HG03039 (cell line): ENCODE data around the gene FKBP15.
"Not testable (repeated sequence)": the region's sequence is repeated elsewhere in the genome, so short reads cannot be mapped to it uniquely, and the experiment has no call there.

ENCODE experiments used
- ATAC-seq: cut with Tn5 transposase; IDR thresholded peaks from one replicate; pipeline ENCODE4 v1.9.1; 2021; ENCODE audit warnings: mild to moderate bottlenecking, moderate library complexity; ENCODE audit not compliant: unreplicated experiment

The FKBP15 gene

DNA sequence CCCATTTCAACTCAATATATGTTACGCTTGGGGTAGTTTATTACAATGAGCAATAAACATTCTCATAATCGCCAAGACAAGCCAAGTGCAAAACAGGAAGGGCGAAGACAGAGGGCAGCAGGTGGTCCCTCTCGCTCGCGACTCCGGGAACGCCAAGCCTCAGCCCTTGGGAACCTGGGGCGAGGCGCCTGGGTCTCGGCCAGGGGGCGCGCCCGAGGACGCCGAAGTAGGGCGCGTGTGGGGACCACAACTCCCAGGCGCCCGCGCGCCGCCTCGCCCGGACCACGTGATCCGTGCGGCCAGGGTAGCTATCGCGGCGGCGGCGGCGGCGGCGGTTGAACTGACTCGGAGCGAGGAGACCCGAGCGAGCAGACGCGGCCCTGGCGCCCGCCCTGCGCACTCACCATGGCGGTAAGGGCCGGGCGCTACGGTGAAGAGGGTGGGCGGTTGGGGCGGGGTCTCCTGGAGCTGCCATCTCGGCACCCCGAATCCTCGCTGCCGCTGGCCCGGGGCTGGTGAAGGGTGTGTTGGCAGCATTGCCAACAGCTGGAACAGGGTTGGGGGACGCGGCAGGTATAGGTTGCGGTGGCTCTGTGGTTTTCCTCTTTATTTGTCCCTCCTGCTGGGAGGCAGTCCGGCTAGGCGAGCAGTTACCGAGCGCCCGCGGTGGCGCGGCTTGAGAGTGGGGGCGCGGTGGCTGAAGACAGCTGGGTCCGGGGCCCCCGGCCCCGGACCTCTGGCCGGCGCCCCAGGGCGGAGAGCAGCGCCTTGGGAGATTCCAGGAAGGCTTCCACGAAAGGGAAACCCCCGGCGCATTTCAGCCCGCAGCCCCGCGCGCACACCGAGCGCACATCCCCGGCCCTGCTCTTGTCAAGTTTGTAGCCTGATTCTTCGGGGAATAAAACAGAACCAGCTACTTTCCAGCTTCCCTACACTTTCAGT, 70.1 kb downstream of the FKBP15 start, which contains the start of gene SLC31A2:
TSS of gene SLC31A2 (plus strand) at position 338 of the 942 bp plus-strand sequence. CDS start at position 406, 68 bp downstream.
- ATAC-seq = peak; percentile 89

DNA sequence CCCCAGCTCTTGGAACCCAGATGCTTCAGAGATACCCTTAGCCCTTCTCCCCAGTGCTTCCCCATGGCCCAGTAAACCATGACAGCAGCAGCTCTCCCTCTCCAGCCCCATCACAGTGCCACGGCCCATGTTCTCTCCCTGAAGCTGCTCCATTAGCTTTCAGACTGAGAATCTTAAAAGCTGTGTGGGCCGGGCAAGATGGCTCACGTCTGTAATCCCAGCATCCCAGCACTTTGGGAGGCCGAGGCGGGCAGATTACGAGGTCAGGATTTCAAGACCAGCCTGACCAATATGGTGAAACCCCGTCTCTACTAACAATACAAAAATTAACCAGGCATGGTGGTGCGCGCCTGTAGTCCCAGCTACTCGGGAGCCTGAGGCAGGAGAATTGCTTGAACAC, 71.5 kb downstream of the FKBP15 start:
- not testable (repeated sequence) for ATAC-seq

DNA sequence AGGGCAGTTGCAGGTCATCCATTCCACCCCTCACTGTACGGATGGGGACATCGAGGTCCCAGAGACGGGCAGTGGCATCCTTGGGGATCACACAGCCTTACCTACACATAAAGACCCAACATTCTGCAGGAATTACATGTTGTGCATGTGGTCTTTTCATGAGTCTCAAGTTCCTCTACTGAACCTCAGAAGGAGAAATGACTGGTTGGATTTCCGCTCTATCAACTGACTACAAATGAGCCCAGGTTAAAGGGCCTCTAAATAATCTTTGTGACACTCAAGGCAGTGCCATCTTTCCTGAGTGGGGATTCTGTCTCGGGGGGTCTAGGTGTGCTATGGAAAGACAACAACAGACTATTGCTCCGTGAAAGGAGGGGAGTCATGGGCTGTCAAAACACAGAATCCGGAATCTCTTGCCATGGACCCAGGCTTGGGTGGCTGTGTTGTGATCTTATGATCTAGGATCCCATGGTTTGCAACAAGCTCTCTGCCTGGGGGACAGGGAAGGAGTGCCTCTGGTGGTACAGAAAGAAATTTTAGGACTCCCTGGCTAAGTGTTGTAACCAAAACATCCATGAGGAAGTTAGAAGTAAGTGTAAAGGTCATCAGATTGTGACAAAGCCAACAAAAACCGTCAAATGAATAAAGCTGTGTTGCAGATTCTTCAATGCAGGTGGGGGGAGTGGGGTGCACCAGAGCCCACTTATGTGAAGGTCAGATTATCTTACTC, 72.1 kb downstream of the FKBP15 start:
- ATAC-seq = no peak

DNA sequence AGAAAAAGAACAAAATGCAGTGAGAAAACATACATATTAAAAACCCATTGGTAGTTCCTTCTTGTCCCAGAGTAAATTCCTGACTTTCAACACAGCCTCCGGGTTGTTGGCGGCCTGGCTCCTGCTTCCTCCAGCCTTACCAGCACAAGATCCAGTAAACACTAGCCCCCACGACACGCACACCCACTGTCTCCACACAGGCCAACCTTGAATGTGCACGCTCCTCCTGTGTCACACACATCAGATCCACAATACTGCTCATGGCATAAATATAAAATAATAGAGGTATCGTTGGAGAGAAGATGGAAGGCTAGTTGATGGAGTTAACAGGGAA, 72.7 kb downstream of the FKBP15 start:
- no peak for ATAC-seq

DNA sequence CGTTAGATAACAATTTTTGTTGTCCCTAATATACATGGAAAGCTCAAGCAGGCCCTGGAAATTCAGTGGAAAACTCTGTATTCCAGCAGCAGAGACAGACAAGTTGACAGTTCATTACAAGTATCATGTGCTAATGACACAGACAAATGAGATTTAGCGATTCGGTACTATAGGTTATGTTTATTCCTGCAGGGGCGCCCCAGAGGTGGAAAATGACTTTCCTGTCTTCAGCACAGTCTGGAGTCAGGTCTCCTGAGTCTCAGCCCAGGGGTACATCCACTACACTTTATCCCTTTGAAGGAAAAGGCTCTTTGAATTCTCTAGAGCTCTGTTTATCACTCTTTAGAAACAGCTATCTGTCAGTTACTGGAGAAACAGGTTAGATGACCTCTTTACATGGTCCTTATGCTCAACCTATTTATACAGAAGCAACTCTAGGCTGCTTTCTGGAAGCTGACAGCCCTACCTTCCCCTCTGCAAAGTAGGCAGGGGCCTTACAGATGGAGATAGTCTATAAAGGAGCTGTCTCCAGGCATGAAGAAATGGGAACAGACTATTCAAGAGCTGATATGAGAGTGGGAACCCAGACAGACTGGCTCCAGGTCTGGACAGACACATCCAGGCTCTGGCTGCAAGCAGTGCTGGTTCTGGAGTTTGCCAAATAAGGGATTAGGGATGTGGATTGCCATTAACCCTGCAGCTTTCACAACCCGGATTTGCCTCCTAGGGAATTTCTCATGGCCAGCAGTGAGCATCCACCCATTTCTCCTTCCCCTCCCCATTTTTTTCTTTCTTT, 77.4 kb downstream of the FKBP15 start:
- ATAC-seq = no peak

DNA sequence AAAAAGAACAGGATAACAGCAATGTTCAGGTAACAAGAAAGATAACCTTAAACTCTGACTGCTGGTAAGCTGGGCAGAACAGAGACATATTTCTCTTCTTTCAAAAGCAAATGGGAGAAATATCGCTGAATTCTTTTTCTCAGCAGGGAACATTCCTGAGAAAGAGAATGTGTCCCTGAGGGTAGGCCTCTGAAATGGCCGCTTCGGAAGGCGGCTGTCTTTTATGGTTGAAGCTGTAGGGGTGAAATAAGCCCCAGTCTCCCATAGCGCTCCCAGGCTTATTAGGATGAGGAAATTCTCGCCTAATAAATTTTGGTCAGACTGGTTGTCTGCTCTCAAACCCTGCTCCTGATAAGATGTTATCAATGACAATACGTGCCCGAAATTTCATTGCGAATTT, 80.2 kb downstream of the FKBP15 start:
- ATAC-seq = not testable (repeated sequence)

DNA sequence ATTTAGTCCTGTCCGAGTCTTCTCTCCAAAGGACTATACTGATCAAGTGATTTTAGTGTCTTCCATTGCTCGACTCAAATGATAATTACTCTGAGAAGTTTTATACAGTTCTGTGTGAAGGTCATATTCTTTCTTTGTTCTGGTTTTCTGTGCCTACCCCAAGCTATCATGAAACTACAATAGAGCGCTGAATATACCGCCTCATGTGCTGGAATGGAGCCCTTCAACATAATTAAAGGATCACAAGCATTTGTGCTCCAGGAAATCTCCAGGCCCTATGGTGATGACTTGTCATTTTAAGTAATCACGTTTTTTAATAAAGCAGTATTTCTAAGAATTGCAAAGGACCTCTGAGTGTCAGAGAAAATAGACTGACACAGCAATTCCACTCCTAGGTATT, 81.1 kb downstream of the FKBP15 start:
- ATAC-seq = no peak

DNA sequence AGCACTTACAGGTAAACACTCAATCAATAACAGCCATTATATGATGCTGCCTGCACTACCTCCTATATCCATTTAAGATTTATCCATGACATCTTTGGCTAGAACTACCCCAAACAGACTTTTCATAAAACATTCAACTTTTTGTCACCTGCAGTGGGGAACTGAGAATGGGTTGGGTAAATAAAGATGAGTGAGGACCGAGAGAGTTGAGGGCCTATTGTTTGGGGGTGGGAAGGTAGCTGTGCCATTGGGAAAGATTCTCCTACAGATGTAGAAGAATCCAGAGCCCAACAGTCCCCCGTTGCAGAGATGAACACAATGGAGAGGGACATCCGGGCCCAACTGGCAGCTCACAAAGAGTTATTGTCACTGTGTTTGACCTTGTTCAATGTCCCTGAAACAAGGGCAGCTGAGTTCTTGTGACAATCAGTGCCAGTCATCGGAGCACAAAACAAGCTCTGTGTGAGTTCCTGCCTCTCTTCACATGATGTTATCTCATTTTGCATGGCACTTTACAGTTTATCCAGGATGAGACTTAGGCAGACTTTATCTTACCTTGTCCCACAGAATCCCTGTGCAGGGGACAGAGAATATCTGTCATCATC, 81.8 kb downstream of the FKBP15 start:
- ATAC-seq = no peak

DNA sequence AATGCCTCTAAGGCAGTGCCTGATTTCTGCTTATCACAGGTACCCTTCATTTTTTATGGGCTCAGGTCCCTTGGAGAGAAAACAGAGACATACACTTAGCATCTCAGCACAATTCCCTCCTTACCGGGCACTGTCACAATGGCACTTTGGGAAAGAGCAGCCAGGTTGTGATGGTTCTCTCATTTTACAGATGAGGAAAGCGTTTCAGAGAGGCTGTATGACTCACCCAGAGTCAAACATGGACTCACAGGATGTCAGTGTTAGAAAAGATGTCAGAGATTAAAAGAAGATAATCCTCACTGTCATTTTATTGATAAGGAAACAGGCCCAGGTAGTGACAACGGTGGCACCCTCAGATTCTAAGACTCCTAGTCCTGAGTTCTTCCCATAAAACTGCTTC, 82.3 kb downstream of the FKBP15 start:
- no peak for ATAC-seq

DNA sequence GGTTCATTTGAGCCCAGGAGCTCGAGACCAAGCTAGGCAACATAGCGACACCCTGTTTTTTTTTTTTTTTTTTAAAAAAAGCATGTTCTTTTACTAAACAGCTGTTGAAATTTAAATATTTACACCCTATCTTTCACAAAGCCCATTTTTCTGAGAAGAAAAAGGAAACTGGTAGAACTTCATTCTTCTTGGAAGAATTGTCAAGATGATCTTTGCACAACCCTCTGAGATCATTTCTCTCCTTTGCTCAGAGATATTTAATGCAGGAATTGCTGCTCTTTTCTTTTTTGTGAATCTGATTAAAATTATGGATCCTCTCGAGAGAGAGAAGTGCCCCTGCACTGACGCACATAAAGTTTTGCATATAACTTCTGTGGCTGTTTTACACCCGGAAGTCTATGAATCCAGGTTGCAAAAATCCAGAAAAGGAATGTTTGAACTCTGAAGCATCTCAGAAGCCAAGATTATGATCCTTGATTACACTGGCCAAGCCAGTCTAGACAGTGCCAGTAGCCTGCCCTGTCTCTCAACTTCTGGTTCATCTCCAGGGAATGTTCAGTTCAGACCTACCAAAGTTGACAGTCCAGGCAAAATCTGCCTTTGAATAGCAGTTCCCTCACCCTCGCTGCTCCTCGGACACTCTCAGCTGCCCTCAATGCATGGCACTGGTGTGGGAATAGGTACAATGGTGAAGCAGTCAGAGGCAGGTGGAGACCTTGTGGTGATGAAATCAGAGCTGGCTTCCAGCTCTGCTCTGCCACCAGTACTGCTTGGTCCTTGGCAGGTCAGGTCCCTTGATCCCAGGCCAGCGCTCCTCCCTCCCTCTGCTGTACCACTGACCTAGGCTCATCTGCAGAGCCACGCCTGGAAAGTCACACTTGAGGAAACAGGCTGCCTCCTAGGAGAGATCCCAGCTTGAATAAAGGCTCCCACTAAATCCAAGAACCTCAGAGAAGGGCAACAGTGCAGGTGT, 83.6 kb downstream of the FKBP15 start:
- no peak for ATAC-seq

DNA sequence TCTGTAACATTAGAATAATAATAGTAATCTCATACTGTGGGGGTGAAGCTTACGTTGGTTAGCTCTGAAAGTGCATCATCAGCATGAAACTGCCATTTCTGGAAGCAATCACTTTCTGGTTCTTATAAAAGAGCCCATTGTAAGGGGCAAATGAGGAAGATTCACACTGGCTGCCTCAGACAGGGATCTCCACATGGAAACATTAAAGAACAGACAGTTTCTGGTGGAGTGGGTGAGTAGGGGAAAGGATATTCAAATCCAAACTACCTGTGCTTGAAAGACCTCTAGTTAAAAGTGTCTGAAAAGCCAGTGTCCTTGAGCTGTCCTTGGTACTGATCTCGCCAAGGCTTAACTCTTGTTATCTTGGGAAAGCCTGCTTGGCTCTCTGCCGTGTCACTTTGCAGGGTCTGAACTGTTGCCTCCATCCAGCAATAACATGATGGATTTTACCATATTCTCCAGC, 89.4 kb downstream of the FKBP15 start:
- no peak for ATAC-seq

DNA sequence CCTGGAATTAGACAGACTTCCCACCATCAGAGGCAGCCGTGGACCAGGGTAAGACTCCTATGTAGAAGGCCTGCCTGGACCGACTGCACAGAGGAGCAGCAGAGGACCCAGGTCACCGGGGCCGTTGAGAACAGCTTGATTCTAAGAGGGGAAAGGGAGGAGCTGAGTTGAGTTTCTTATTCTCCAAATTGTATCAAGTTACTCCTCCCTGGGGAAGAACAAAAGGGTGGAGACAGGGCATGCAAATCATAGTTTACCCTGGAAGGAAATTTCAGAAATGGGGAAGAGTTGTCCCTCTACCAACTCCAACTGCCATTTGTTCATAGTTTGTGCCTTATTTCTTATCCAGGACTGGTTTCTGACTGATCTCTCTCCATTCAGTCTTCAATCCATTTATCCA, 91.2 kb downstream of the FKBP15 start:
- ATAC-seq = no peak

DNA sequence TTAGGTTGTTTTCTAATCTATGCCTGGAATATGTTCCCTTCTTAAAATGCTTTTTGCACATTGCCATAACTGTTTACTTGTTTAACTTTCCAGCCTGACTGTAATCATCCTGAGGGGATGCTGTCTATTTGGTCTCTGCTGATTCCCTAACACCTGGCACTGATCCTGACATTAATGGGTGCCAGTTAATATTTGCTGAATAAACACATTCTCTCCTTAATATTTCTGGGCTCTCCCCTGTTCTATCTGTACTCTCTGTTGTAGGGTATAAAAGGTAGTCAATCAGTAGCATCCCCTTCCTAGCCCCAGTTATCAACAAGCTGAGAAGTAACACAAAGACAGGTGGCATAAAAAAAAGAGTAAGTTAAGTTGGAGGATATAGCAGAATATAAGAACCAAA, 91.6 kb downstream of the FKBP15 start:
- no peak for ATAC-seq

DNA sequence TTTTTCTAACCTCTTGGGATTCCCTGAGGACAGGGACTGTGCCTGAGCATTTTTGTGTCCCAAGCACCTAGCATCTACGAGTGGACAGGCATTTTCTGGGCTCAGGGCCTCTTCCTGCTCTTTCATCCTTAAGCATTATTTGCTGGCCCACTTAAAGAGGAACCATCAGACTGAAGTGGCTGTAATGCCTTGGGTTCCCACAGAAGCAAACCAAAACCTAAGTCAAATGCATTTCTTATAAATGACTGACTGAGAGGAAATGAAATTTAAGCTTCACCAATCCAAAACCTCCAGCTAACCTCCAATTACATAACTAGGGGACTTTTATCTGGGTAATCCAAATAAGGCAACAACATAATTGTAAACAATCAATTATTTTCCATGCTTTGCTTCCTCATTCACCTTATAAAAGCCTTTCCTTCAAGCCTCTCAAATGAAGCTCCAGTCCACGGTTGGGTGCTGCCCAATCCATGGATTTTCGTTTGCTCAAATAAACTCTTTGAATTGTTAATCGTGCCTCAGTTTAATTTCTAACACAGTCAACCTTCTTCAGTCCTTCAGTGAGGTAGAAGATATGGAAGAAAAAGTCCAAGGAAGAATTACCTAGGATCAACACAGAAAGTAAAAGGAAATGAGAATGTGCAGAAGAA, 95.6 kb downstream of the FKBP15 start:
- ATAC-seq = no peak

DNA sequence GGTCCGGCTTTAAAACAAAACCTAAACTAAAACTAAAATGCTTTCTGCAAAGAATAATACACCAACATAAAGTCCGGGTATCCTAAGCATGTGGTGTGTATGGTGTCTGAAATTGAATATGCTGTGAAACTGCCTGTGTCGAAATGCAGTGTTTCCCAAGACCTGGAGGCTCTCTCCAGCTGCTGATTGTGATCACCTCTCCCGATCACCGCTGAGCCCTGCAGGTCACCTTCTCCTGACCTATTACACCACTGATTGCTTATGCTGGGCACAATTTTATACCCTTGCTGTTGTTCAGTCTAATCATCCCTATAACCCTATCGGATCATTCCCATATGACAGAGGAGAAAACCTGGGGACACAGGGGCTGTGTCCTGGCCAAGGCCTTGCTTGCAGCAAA, 102.2 kb downstream of the FKBP15 start:
- not testable (repeated sequence) for ATAC-seq
